Mononuclear cell (primary cell): ENCODE data around the gene ZNF146. TPM values are rescaled to one million over a fixed set of nuclear protein-coding genes. Genes with fewer than 3 reads are reported as not detected.
"Not testable (repeated sequence)": the region's sequence is repeated elsewhere in the genome, so short reads cannot be mapped to it uniquely, and the experiment has no call there.

Experiments
- H3K27me3 ChIP-seq: 2 replicates; pipeline ENCODE4 v1.6.0; 2011; ENCODE audit warnings: low read length, control low read depth; ENCODE audit not compliant: insufficient read depth
- H3K4me1 ChIP-seq: 2 replicates; pipeline ENCODE4 v1.5.1; 2011; ENCODE audit warnings: mild to moderate bottlenecking, low read length, control low read depth; ENCODE audit not compliant: insufficient read depth
- H3K4me3 ChIP-seq: 2 replicates; pipeline ENCODE4 v1.5.1; 2011; ENCODE audit warnings: mild to moderate bottlenecking, low read length, moderate library complexity
- H3K9me3 ChIP-seq: 2 replicates; pipeline ENCODE4 v1.5.1; 2011; ENCODE audit warnings: low read depth, mild to moderate bottlenecking, control low read depth, low read length
- total RNA-seq: library from RNA; depleted of rRNA; stranded (reverse); fragments of >200 nt; gene quantifications from one replicate; pipeline ENCODE4 v1.2.3, GENCODE V29; 2012

ZNF146 gene
- total RNA-seq, 1 donor: 28.7 TPM

GRCh38 chr19:36256853-36257519, 42.1 kb downstream of the ZNF146 start:
- H3K27me3 ChIP-seq: no peaks in the 10 kb centered on the region
- no peaks in the 10 kb centered on the region for H3K9me3 ChIP-seq
- no peak overlapping the region for H3K4me3 ChIP-seq

GRCh38 chr19:36257520-36257876, 42.6 kb downstream of the ZNF146 start:
- H3K27me3 ChIP-seq: no peaks in the 10 kb centered on the region
- no peak overlapping the region for H3K4me3 ChIP-seq
- H3K4me1 ChIP-seq: no peaks in the 10 kb centered on the region
- H3K9me3 ChIP-seq: no peaks in the 10 kb centered on the region

More at GRCh38 chr19:36256853-36257519, 42.1 kb downstream of the ZNF146 start:
- no peaks in the 10 kb centered on the region for H3K4me1 ChIP-seq

- Histone ChIP-seq H3K9me3 (no peaks in the 10 kb centered on the region), H3K4me1 (no peaks in the 10 kb centered on the region), H3K4me3 (no peak overlapping the region), H3K27me3 (no peaks in the 10 kb centered on the region)
Measured at GRCh38 chr19:36258028-36258875, 43.3 kb downstream of the ZNF146 start.

GRCh38 chr19:36259211-36259610, 44.3 kb downstream of the ZNF146 start:
- H3K4me1 ChIP-seq: no peaks in the 10 kb centered on the region
- no peak overlapping the region for H3K4me3 ChIP-seq
- no peaks in the 10 kb centered on the region for H3K27me3 ChIP-seq
- H3K9me3 ChIP-seq: no peaks in the 10 kb centered on the region

GRCh38 chr19:36265064-36265463, 50.2 kb downstream of the ZNF146 start:
- Histone ChIP-seq H3K27me3 (no peaks in the 10 kb centered on the region), H3K4me1 (no peaks in the 10 kb centered on the region), H3K4me3 (no peak overlapping the region), H3K9me3 (no peaks in the 10 kb centered on the region)

GRCh38 chr19:36265856-36266374, 51.0 kb downstream of the ZNF146 start:
- no peaks in the 10 kb centered on the region for H3K4me1 ChIP-seq
- H3K9me3 ChIP-seq: no peaks in the 10 kb centered on the region
- H3K27me3 ChIP-seq: no peaks in the 10 kb centered on the region
- no peak overlapping the region for H3K4me3 ChIP-seq

GRCh38 chr19:36266375-36266961, 51.6 kb downstream of the ZNF146 start:
- H3K27me3 ChIP-seq: no peaks in the 10 kb centered on the region
- no peaks in the 10 kb centered on the region for H3K4me1 ChIP-seq
- H3K4me3 ChIP-seq: no peak overlapping the region
- no peaks in the 10 kb centered on the region for H3K9me3 ChIP-seq

GRCh38 chr19:36267061-36267845, 52.3 kb downstream of the ZNF146 start:
- no peaks in the 10 kb centered on the region for H3K4me1 ChIP-seq
- no peak overlapping the region for H3K4me3 ChIP-seq
- no peaks in the 10 kb centered on the region for H3K27me3 ChIP-seq
- H3K9me3 ChIP-seq: no peaks in the 10 kb centered on the region

GRCh38 chr19:36268081-36268480, 53.2 kb downstream of the ZNF146 start:
- H3K4me1 ChIP-seq, H3K27me3 ChIP-seq, H3K9me3 ChIP-seq, H3K4me3 ChIP-seq: not testable (repeated sequence)

- not testable (repeated sequence) for H3K4me3 ChIP-seq, H3K9me3 ChIP-seq, H3K27me3 ChIP-seq, H3K4me1 ChIP-seq
Measured at GRCh38 chr19:36268591-36268990, 53.7 kb downstream of the ZNF146 start.

- not testable (repeated sequence) for H3K4me1 ChIP-seq, H3K27me3 ChIP-seq, H3K9me3 ChIP-seq, H3K4me3 ChIP-seq
Measured at GRCh38 chr19:36269295-36269694, 54.4 kb downstream of the ZNF146 start.

Other genes with a start within 250 kb of the ZNF146 start
- 8.3 TPM for gene SDHAF1, start 219.9 kb upstream of the ZNF146 start, total RNA-seq
- gene SYNE4, start 206.3 kb upstream of the ZNF146 start, total RNA-seq: 0.10 TPM
- gene ALKBH6, start 200.9 kb upstream of the ZNF146 start, total RNA-seq: 6.6 TPM
- gene CLIP3, start 182.2 kb upstream of the ZNF146 start, total RNA-seq: 0.10 TPM
- gene THAP8, start 160.8 kb upstream of the ZNF146 start, total RNA-seq: 0.42 TPM
- 1.4 TPM for gene WDR62, start 160.2 kb upstream of the ZNF146 start, total RNA-seq
- not detected for gene OVOL3, start 104.0 kb upstream of the ZNF146 start, total RNA-seq
- gene POLR2I, start 100.2 kb upstream of the ZNF146 start, total RNA-seq: 12.8 TPM
- gene TBCB, start 99.6 kb upstream of the ZNF146 start, total RNA-seq: 54.4 TPM
- 227 TPM for gene CAPNS1, start 75.0 kb upstream of the ZNF146 start, total RNA-seq
- not detected for gene COX7A1, start 62.7 kb upstream of the ZNF146 start, total RNA-seq
- 5.1 TPM for gene ZNF565, start 441 bp upstream of the ZNF146 start, total RNA-seq
- 4.4 TPM for gene ZFP14, start 164.1 kb downstream of the ZNF146 start, total RNA-seq
- 4.5 TPM for gene ZFP82, start 203.5 kb downstream of the ZNF146 start, total RNA-seq